H9 (cell line): ENCODE data around the gene USP6NL. TPM values are rescaled to one million over a fixed set of nuclear protein-coding genes. Genes with fewer than 3 reads are reported as not detected.

ENCODE experiments used
- DNase-seq: peaks from one replicate; pipeline ENCODE4 v3.0.0-alpha.2; 2017
- H2AFZ ChIP-seq: one replicate; pipeline ENCODE4 v1.6.1; 2013; ENCODE audit warnings: mild to moderate bottlenecking, low read length, control low read depth, moderate library complexity
- H2AK5ac ChIP-seq: 2 replicates; pipeline ENCODE4 v1.6.1; 2013; ENCODE audit warnings: low read length, control low read depth, mixed read lengths; ENCODE audit not compliant: insufficient read length
- H2BK120ac ChIP-seq: one replicate; pipeline ENCODE4 v1.6.1; 2013; ENCODE audit warnings: low read depth, mild to moderate bottlenecking, low read length, control low read depth, inconsistent platforms; ENCODE audit not compliant: poor library complexity, severe bottlenecking
- H2BK12ac ChIP-seq: 2 replicates; pipeline ENCODE4 v1.6.1; 2013; ENCODE audit warnings: low read length, control low read depth, mixed read lengths, low read depth; ENCODE audit not compliant: insufficient read length
- H2BK15ac ChIP-seq: 2 replicates; pipeline ENCODE4 v1.6.1; 2013; ENCODE audit warnings: low read depth, low read length, control low read depth
- H2BK20ac ChIP-seq: one replicate; pipeline ENCODE4 v1.6.1; 2013; ENCODE audit warnings: low read depth, mild to moderate bottlenecking, low read length, control low read depth, inconsistent platforms; ENCODE audit not compliant: poor library complexity, severe bottlenecking
- H2BK5ac ChIP-seq: 2 replicates; pipeline ENCODE4 v1.6.1; 2013; ENCODE audit warnings: low read length, control low read depth, mixed read lengths; ENCODE audit not compliant: insufficient read length
- H3K14ac ChIP-seq: 2 replicates; pipeline ENCODE4 v1.6.1; 2013; ENCODE audit warnings: low read length, control low read depth; ENCODE audit not compliant: insufficient read depth
- H3K18ac ChIP-seq: 2 replicates; pipeline ENCODE4 v1.6.1; 2013; ENCODE audit warnings: low read depth, mild to moderate bottlenecking, mixed read lengths, low read length, control low read depth; ENCODE audit not compliant: insufficient read length
- H3K23ac ChIP-seq: 2 replicates; pipeline ENCODE4 v1.6.1; 2013; ENCODE audit warnings: low read length, control low read depth, mixed read lengths, low read depth; ENCODE audit not compliant: insufficient read length
- H3K23me2 ChIP-seq: 2 replicates; pipeline ENCODE4 v1.6.1; 2013; ENCODE audit warnings: low read depth, mild to moderate bottlenecking, mixed read lengths, low read length, control low read depth; ENCODE audit not compliant: insufficient read length, poor library complexity, severe bottlenecking
- H3K27ac ChIP-seq: 2 replicates; pipeline ENCODE4 v1.5.1; 2013; ENCODE audit warnings: low read length, control low read depth, mixed read lengths, low read depth; ENCODE audit not compliant: insufficient read length
- H3K27me3 ChIP-seq: 2 replicates; pipeline ENCODE4 v1.6.1; 2013; ENCODE audit warnings: low read length, control low read depth, inconsistent platforms; ENCODE audit not compliant: insufficient read depth
- H3K4ac ChIP-seq: 2 replicates; pipeline ENCODE4 v1.6.1; 2013; ENCODE audit warnings: low read depth, mild to moderate bottlenecking, control low read depth, inconsistent platforms, low read length, moderate library complexity
- H3K4me1 ChIP-seq: 2 replicates; pipeline ENCODE4 v1.6.1; 2013; ENCODE audit warnings: low read length, control low read depth, inconsistent platforms; ENCODE audit not compliant: insufficient read depth
- H3K4me2 ChIP-seq: 2 replicates; pipeline ENCODE4 v1.6.1; 2013; ENCODE audit warnings: low read length, control low read depth, mixed read lengths; ENCODE audit not compliant: insufficient read length, insufficient read depth
- H3K56ac ChIP-seq: 2 replicates; pipeline ENCODE4 v1.6.1; 2013; ENCODE audit warnings: low read depth, mild to moderate bottlenecking, mixed read lengths, low read length, control low read depth; ENCODE audit not compliant: insufficient read length
- H3K79me1 ChIP-seq: 2 replicates; pipeline ENCODE4 v1.6.1; 2013; ENCODE audit warnings: low read depth, mild to moderate bottlenecking, moderate library complexity, low read length, control low read depth, inconsistent platforms; ENCODE audit not compliant: insufficient read depth, poor library complexity, severe bottlenecking
- H3K79me2 ChIP-seq: 2 replicates; pipeline ENCODE4 v1.6.1; 2013; ENCODE audit warnings: low read length, control low read depth, inconsistent platforms; ENCODE audit not compliant: insufficient read depth
- H3K9ac ChIP-seq: 2 replicates; pipeline ENCODE4 v1.6.1; 2013; ENCODE audit warnings: low read length, control low read depth, mixed read lengths; ENCODE audit not compliant: insufficient read length; ENCODE audit errors: extremely low read depth
- H3K9me3 ChIP-seq: one replicate; pipeline ENCODE4 v1.6.1; 2013; ENCODE audit warnings: low read depth, low read length, inconsistent platforms; ENCODE audit not compliant: control insufficient read depth
- H3T11ph ChIP-seq: one replicate; pipeline ENCODE4 v1.6.1; 2013; ENCODE audit warnings: mild to moderate bottlenecking, low read length, control low read depth, inconsistent platforms
- H4K20me1 ChIP-seq: one replicate; pipeline ENCODE4 v1.6.1; 2013; ENCODE audit not compliant: control insufficient read depth, insufficient read length, insufficient read depth
- H4K5ac ChIP-seq: 2 replicates; pipeline ENCODE4 v1.6.1; 2013; ENCODE audit warnings: low read depth, mild to moderate bottlenecking, mixed read lengths, low read length, control low read depth; ENCODE audit not compliant: insufficient read length
- H4K8ac ChIP-seq: replicated peaks from 2 replicates; pipeline ENCODE4 v1.6.1; 2013; ENCODE audit warnings: low read length, control low read depth, mixed read lengths, low read depth; ENCODE audit not compliant: insufficient read length
- H4K91ac ChIP-seq: 2 replicates; pipeline ENCODE4 v1.6.1; 2013; ENCODE audit warnings: low read depth, mild to moderate bottlenecking, moderate library complexity, mixed read lengths, low read length, control low read depth; ENCODE audit not compliant: insufficient read length
- H3K27ac Mint-ChIP-seq, 3 experiments: 2 replicates in 2 of 3; 3 replicates in 1 of 3; pipeline ENCODE4 v1.8.0; 2020 to 2021; ENCODE audit warnings: mixed read lengths in 3 of 3, mild to moderate bottlenecking in 1 of 3, moderate library complexity in 1 of 3
- H3K27me3 Mint-ChIP-seq: 2 replicates; pipeline ENCODE4 v1.8.0; 2021; ENCODE audit warnings: low read depth, mild to moderate bottlenecking, moderate library complexity, mixed read lengths
- H3K36me3 Mint-ChIP-seq, 3 experiments: 2 replicates in 2 of 3; 3 replicates in 1 of 3; pipeline ENCODE4 v1.8.0; 2020 to 2021; ENCODE audit warnings: low read depth in 3 of 3, mixed read lengths in 3 of 3; ENCODE audit not compliant: insufficient read depth in 1 of 3
- H3K4me1 Mint-ChIP-seq, 2 experiments: 2 replicates each; pipeline ENCODE4 v1.8.0; 2020; ENCODE audit warnings: mixed read lengths in 2 of 2
- H3K4me3 Mint-ChIP-seq, 2 experiments: 2 replicates in 1 of 2; 3 replicates in 1 of 2; pipeline ENCODE4 v1.8.0; 2020 to 2021; ENCODE audit warnings: mild to moderate bottlenecking in 2 of 2, mixed read lengths in 2 of 2, moderate library complexity in 1 of 2
- H3K9me3 Mint-ChIP-seq, 2 experiments: 2 replicates in 1 of 2; 3 replicates in 1 of 2; pipeline ENCODE4 v1.8.0; 2020; ENCODE audit warnings: mild to moderate bottlenecking in 2 of 2, mixed read lengths in 2 of 2, moderate library complexity in 1 of 2
- WGBS: extraction: QIAGEN DNeasy Blood & Tissue Kit; methylation state at CpG from one replicate; pipeline ENCODE4 v1.1.7; 2013; ENCODE audit warnings: missing lambda C conversion rate, low lambda C conversion rate, mixed read lengths; ENCODE audit not compliant: insufficient read length; ENCODE audit errors: extremely low coverage; 5-methylcytosine and 5-hydroxymethylcytosine counted together
- total RNA-seq: library from RNA; stranded (reverse); gene quantifications from 2 replicates; pipeline ENCODE4 v1.2.1, GENCODE V29; 2021
- TF ChIP-seq, protein P1 (sequence below): fragments of 200-600 bp; sonication (generic); conservative IDR thresholded peaks from 3 replicates; pipeline ENCODE4 v1.8.0; 2021; ENCODE audit warnings: antibody characterized with exemption, mild to moderate bottlenecking

The USP6NL gene
- total RNA-seq, 1 experiment from 2014 or later: 28.3 TPM

DNA sequence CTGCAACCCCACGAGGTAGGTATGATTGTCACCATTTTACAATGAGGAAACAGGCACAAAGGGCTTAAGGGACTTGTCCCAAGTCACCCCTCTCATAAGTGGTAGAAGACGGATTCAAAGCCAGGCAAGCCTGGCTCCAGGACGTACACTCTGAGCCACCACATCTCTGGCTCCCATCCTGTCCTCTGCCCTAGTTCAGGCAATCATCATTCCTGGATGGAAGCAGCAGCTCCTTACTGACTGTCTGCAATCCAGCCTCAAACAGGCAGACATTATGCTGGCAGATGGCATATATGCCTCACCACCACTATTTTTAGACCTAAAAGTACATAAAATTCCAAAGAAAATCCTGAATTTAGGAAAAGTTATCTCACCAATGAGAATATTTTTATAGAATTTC is 100.7 kb downstream of the USP6NL start:
- TF ChIP-seq, protein P1, sequence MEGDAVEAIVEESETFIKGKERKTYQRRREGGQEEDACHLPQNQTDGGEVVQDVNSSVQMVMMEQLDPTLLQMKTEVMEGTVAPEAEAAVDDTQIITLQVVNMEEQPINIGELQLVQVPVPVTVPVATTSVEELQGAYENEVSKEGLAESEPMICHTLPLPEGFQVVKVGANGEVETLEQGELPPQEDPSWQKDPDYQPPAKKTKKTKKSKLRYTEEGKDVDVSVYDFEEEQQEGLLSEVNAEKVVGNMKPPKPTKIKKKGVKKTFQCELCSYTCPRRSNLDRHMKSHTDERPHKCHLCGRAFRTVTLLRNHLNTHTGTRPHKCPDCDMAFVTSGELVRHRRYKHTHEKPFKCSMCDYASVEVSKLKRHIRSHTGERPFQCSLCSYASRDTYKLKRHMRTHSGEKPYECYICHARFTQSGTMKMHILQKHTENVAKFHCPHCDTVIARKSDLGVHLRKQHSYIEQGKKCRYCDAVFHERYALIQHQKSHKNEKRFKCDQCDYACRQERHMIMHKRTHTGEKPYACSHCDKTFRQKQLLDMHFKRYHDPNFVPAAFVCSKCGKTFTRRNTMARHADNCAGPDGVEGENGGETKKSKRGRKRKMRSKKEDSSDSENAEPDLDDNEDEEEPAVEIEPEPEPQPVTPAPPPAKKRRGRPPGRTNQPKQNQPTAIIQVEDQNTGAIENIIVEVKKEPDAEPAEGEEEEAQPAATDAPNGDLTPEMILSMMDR: no peak
- Histone ChIP-seq H2AK5ac (no peak overlapping the region), H2BK5ac (no peak overlapping the region), H3K14ac (no peak overlapping the region), H4K91ac (no peak overlapping the region), H3K9ac (no peak overlapping the region), H4K5ac (no peak overlapping the region), H3K79me2 (no peaks in the 10 kb centered on the region), H2BK15ac (no peak overlapping the region), H3K27ac (no peak overlapping the region), H3K9me3 (no peaks in the 10 kb centered on the region), H3K4me1 (no peaks in the 10 kb centered on the region), H3K79me1 (peaks cover 2% of the 10 kb centered on the region), H2BK20ac (no peak overlapping the region), H3K23me2 (no peaks in the 10 kb centered on the region), H3K18ac (no peak overlapping the region), H3T11ph (no peak overlapping the region), H3K27me3 (no peaks in the 10 kb centered on the region), H2BK12ac (no peak overlapping the region), H3K56ac (no peak overlapping the region), H4K20me1 (no peaks in the 10 kb centered on the region), H4K8ac (no peak overlapping the region), H3K4me2 (no peak overlapping the region), H3K4ac (no peak overlapping the region), H2AFZ (no peak overlapping the region), H2BK120ac (no peak overlapping the region), H3K23ac (no peak overlapping the region)
- Mint-ChIP-seq H3K4me3 (no peak overlapping the region), H3K27me3 (no peaks in the 10 kb centered on the region), H3K27ac (no peak overlapping the region), H3K4me1 (peaks cover 12 to 13% of the 10 kb centered on the region in 2 experiments), H3K9me3 (no peaks in the 10 kb centered on the region), H3K36me3 (peaks cover 0 to 8% (median 0%) of the 10 kb centered on the region in 3 experiments; a peak in 4 of 7 replicates)
- DNase-seq: no peak
- no CpG with 5 or more reads among the region's 3 CpGs for WGBS
